CD4-positive, alpha-beta T cell treated with Interleukin-6 at 100 ng/mL for 8 hours (primary cell): ENCODE results near the gene ADCY7.
A peak's percentile ranks its signal among the peaks of the same experiment; 100 is the strongest.

Experiments
- DNase-seq: peaks from one replicate; pipeline ENCODE4 v3.0.0-alpha.2; 2020; ENCODE audit warnings: mixed read lengths, low spot score

Gene ADCY7

DNA sequence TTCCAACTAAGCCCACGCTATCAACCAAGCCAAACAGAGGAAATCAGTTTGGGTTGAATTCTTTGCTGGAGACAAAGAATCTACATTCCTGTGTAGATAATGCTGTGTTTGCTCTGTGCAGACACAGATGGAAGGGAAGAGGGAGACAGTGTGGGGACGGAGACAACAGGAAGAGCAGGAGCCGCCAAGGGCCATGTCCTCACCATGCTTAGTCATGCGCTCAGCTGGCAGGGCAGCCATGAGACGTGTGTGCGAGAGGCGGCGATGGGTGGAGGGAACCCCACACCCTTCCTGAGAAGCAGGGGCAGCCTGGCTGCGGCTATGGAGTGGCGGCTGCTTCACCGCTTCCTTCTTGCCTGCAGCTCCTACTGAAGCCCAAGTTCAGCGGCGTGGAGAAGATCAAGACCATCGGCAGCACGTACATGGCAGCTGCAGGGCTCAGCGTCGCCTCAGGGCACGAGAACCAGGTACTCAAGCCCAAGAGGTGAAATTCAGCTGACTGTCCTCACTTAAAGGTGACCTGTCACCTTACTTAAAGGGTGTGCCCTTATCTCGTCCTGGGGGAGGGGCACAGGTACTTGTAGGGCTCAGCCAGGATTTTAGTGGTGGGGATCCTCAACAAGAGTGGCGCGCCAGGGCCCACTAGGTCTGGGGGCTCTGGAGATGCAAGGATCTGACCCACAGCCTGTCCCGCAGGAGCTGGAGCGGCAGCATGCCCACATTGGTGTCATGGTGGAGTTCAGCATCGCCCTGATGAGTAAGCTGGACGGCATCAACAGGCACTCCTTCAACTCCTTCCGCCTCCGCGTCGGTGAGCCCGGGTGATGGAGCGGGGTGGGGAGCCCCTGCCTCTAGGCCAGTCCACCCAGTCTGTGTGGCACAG is 47.5 kb downstream of the ADCY7 start:
- DNase-seq, result peak; percentile 63

DNA sequence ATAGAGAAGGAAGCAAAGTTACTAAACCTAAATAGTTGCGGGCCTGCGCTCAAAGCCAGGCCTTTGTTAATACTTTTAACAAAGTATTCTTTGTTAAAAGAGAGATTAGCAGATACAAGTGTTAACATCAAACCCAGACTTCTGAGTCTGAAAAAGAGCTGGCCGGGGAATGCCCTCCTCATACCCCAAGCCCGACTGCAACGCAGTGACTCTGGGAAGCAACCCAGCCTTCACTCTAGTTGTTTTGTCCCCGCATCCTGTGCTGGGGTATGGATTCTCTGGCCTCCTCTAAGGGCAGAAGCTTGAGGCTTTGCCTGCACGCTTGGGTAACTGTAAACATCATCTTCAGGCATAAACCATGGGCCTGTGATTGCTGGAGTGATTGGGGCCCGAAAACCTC is 48.3 kb downstream of the ADCY7 start:
- no peak for DNase-seq

DNA sequence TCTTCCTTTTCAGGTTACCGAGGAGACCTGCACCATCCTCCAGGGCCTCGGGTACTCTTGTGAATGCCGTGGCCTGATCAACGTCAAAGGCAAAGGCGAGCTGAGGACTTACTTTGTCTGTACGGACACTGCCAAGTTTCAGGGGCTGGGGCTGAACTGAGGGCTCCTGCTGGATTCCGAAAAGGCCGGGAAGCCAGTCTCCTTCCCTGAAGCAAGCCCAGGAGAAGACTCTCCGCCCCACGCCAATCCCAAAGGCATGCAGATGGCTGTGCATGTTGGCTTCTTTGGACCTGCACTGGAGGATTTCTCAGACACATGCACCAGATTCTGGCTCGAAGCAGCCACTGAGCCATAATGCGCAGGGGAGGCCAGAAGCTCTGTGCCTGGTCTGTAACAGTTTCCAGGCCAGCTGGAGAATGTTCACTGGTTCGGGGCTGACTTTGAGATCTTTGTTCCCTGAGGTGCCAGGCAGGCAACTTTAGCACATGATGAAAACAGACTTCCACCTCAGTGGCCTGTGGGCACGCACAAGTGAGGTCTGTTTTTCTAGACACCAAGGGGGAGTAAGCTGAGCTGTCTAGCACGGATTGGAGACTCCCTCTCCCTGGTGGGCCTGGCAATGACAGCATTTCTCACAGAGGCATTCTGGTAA is 49.1 kb downstream of the ADCY7 start:
- no peak for DNase-seq

DNA sequence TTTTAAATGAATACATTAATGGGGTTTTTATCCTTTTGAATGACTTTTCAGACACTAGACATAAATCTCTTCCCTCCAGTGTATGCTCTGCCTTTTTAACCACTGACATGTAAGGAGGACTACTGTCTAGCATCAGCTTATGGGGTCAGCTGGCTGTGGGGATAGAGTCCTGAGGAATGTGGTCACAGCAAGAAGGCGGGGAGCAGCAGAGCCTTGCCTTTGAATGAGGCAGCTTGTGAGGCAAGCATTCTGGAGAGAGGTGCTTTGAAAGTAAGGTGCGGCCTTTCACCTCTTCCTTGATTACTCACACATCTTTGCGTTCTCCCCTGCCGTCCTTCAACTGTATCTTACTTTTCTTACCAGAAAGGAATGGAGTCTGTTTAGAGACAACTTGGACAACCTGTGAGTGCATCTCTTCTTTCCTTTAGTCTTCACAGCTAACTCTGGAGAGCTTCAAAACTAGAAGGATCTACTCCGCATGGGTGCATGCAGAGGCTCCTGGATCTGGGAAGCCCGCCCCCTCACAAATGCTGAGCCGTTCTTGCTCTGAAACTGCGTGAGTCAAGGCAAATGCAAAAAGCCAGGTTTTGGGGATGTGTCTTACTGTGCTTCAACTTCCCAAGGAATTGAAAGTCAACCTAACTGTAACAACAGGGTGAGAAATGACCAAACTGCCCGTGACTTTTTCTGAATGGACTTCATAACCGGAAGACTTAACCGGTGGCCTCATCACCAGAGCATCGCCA is 49.9 kb downstream of the ADCY7 start:
- no peak for DNase-seq

DNA sequence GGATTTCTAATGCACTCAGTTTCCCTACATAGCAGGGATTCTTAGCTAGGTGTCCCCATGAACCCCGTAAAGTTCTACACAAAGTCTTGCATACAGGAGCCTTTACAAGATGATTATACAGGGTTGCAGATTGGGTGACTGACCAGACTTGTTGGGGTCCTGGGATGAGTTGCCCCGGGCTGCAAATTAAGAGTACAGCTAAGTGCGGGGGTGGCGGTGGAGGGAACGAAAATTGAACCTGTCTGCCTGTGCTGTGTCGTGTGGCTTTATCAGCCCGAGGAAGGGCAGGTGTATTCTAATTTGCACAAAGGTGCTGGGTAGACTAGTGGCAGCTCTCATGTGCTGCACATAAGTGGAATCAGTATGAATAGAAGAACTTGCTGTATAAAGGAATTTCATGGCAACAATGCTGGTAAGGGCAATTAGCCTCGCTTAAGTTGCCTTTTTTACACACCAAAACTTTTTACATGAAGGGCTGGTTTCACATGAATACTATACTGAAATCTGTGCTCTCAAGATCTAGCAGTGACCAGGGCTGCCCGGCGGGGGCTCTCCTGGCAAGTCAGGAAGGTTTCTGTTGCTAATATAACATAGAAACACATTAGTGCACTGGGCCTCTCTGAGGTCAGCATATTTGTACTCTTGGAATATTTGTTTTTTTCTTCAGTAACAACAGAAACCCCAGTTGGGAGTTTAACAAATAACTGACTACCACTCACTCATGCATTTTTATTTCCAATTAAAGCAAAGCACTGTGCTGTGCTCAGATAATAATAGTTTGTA is 50.7 kb downstream of the ADCY7 start:
- no peak for DNase-seq

DNA sequence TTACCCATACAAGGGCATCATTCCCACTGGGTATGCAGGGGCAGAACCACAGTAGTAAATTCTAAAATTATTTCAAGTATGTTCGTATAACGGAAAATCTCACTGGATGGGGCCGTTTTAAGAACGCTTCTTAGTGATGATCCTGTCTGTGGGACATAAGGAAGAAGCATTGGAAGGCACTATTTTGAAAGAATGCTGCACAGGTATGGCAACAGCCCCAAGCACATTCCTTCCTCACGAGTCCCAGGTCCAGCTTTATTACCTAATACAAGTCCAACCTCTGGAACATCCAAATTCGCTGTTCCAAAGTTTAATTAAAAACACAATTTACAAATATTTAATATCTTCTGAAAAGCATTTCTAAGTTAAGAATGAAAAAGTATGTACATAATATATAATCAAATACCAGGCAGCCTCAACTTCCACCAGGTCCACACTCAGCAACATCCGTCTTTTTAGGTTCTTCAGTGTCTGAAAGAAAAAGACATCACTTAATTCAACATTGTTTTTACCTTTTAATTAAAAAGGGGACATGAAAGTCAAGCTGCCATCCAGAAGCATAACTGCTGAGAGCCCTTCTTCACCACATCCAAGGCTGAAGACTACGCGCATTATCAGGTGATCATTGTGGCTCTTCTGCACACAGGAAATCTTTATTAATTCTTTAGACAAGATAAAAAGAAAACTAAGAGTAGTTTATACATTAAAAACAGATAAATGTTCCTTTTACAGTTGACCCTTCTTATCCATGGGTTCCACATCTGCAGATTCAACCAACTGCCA is 52.6 kb downstream of the ADCY7 start:
- no peak for DNase-seq

DNA sequence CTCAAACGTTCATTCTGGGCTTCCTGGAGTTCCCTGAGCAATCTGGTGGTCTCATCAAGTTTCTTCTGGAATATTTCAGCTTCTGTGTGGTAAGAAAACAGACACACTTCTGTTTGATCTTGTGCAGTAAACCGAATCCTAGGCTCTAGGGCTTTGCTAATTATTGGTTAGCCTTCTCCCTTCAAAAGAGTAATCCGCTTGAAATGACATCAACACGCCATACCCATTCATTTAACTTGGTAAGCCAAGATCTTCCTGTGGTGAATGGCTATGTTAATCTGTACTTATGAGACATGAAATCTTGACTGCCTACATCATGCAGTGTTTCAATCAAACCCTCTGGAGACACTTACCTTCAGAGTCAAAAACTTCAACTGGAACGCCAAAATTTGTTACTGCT is 54.0 kb downstream of the ADCY7 start:
- DNase-seq, result no peak

DNA sequence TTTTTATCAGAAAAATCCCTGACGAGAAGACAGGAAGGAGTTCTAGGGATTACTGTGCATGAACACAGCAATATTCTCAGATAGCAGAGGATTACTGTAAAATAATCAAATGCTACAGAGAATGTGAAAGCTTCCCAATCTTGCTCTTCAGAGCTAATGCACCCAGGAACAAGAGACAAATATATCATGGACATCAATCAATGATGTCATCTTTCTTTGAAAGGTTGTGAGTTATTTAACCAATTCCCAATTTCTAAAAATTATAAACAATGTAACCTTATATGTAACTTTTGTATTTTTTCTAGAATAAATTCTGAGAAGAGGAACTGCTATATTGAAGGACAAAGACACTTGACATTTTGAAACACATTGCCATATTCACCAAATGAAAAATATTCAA is 56.0 kb downstream of the ADCY7 start:
- no peak for DNase-seq

DNA sequence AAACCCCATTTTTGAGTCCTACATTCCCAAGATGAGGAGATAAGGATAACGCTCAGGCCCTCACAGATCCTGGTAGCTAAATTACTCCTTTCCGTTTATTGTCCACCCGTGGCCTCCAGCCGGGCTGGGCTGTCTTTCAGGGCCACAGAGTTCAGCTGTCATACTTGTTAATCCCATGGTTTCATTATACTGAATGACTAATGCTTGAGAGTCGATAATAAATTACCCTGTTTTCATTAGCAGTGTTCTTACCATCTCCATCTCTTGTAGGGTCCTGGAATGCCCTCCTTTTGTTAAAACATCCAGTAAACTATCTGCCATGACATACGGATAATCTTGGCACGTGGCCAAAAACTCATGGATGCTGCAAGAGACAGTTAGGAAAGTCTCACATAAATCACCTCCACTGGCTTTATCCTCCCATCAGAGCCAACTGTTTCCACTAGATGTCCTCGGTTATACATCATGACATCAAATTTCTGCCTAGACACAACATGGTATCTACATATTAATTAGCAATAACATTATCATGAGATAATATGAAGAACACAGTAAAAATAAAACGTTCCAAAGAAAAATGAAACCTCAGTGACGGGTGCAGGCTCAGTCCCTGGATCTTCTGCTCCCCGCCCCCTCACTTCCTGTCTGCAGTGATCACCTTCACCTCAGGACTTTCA is 57.1 kb downstream of the ADCY7 start:
- no peak for DNase-seq

DNA sequence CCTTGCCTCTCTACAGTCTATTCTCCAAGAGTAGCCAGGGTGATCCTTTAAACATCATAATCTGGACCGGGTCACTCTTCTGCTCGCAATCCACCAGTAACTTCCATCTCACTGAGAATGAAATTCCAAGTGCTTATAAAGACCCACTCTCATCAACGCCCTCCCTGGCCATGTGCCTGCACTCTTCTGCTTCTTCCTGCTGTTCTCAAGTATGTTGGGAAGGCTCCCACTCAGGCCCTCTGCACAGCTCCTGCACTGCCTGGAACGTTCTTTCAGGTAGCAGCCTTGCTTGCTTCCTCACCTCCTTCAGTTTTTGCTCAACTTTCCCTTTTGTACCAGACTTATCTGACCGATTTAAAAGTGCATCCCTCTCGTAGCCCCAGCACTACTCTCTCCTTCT is 58.0 kb downstream of the ADCY7 start:
- no peak for DNase-seq

DNA sequence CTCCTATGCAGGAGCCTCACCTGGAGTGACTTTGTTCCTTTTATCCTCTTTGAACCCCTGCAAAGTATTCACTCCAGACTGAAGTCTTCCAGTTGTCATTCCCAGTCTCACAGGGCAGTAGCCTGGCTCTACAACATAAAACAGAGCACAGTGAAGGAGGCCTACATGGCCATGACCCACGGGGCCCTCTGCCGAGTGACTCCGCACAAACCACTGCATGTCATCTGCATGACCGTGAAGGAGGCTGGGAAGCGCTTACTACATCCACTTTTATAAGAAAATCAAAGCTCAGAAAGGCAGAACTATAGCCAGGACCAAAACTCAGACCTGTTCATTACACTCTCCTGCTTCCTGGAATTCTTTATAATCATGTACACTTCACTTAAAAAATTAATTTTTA is 59.9 kb downstream of the ADCY7 start:
- no peak for DNase-seq

DNA sequence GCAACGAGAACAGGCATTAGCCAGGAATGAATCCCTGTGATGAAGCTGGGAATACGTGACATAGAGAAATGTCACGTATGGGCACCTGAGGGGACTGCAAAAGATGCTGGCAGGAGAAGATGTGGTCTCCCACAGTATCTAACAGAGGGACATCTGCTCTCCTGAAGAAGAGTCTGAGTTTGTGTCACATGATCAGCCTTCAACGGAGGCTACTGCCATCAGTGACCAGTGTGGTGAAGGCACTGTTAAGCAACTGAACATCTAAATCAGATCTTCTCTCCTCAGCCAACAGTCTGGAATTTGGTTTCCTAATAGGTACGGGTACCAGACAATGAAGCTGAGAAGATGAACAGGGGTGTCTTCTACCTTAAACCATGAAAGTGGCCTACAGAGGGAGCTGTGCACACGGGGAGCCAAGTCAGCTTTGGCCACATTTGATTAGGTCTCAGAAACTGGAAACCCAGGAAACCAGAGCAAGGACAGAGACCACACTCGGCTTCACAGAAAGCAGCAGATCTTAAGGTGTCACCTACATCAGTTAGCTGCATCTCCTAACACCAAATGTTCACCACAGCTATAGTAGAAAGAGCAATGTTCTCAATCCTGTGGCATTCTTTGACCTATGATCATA is 60.6 kb downstream of the ADCY7 start:
- DNase-seq, result peak; percentile 82

DNA sequence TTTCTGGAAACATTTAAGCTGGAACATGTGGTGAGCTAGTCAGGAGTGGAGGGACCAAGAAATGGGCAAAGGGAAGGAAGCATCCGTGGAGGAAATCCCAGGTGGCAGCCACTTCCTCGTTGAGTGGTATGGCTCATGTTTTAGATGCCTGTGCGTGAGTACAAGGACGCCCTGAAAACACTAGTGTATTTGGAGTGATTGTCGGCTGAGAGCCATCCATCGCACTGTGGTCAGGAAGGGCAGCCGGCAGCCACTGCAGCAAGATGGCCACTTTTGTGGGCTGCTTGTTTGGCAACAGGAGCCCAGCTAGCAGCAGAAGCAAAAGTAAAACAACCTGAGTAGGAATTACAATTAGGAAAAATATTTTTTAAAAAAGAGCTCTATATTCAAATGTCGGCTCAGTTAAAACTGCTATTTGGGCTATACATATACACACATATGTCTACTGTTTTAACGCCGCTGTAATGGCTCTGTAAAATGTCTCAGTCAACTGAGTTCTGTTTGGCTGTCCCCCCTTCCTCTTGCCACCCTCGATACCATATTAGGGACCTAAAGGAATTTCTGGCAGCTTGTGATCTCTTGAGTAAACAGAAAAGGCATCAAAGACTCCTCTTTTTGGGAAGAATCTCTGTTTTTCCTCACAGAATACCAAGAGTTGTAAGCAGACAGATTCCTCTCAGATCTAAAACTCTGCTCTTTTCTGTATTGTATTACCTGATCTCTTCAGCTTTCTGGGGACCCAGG is 63.3 kb downstream of the ADCY7 start:
- DNase-seq, result no peak

DNA sequence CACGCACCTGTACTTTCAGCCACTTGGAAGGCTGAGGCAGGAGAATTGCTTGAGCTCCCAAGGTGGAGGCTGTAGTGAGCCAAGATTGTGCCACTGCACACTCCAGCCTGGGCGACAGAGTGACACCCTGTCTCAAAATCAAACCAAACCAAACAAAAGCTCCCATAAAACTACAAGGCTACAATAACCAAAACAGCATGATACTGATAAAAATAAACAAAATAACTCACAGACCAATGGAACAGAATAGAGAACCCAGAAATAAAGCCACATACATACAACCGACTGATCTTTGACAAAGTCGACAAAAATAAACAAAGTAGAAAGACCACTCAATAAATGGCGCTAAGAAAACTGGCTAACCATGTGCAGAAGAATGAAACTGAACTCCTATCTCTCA is 65.2 kb downstream of the ADCY7 start:
- no peak for DNase-seq

DNA sequence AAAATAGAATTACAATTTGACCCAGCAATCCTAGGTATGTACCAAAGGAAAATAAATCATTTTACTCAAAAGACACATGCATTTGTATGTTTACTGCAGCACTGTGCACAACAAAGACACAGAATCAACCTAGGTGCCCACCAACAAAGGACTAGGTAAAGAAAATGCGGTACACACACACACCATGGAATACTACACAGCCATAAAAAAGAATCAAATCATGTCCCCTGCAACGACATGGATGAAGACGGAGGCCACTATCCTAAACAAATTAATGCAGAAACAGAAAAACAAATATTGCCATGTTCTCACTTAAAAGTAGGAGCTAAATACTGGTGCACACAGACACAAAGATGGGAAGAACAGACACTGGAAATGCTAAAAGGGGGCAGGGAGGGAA is 66.2 kb downstream of the ADCY7 start:
- DNase-seq, result no peak

DNA sequence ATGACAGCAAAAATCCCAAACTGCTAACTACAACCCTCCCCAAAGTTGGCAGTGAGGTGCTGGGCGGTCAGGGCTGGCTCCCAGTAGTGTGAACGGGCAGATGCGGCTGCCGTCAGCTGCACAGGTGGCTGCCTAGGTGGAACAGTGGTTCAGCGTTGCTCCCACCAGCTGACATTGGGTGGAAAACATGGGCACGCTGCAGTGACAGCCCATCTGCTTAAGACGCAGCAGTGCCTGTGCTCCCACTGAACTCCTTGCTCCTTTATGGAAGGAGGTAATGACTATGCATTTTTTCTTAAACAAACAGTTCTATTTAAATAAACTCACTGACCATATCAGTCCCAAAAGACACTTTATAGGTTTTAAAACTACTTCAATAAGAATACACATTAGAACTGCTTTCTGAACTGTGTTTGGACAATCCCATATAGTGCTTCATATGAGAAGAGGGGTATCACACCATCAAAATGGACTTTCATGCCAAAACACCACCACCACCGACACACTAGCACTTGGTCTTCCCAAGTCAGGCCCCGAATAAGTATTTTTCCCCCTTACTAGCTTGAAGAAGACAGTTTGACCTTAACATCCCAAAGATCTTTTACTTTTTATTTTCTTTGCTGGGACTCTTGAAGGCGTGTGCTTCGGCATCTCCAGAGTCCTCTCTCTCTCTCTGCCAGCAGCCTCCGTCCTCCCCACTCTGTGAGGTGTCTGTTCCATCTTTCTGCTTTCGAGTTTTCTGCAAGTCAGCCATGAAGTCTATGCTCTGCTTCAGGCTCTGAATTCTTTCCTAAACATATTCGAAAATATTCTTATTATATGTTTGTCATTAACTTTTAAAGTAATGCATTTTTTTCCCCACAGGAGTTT is 68.0 kb downstream of the ADCY7 start:
- DNase-seq, result no peak

DNA sequence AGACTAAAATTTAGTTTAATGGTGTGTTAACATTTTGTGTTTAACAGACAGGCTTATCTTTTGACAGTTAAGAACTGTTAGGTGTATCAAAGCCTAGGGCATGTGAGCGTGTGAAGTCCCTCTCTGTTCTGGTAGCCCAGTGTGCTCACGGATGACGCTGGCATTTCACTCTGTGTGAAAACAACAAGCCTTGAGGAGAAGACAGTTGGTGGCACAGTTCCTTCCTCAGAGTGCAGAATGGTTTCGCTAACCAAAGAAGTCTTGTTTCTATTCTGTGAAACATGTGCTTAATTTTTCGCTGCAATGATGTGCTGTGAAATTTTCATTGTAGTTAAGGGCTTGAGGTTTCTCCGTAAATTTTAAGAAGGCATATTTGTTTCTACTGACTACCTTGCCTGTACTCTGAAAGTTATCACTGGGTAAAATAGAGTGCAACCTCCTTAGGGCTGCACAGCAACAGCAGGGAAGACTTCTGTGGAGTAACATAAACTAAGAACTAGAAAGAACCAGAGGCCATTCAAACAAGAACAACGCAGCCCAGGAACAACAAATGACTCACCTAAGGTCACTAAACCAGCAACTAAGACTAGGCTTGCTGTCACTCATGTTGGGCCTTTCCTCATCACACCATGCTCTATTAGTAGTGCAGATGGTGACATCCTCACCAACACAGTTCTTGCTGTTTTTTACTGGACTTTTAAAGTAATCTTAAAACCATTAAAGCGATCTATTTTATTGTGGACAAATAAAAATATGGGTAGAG is 69.0 kb downstream of the ADCY7 start:
- peak; percentile 72 for DNase-seq

DNA sequence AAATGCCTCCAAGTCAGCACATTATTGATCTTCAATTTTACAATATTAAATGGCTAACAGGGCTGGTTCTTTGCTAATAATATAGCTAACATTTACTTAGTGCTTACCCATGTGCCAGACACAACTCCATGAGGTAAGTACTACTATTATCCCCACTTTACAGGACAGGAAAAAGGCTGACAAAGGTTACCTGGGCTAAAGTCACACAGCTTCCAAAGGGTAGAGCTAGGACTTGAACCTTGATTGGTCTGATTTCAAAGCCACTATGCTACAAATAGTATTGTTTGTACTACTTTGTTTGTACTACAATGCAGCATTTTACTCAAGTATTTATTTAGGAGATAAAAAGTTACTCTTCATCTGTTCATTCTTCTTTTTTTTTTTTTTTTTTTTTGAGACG is 70.5 kb downstream of the ADCY7 start:
- DNase-seq, result no peak
